Eye (tissue), 1 donor: ENCODE results near the gene ZCCHC2.

Experiments used
- DNase-seq: peaks from one replicate; pipeline ENCODE4 v3.0.0-alpha.2; 2015

The ZCCHC2 gene

GRCh38 chr18:62522504-62523254 lies at the start of gene ZCCHC2:
Gene ZCCHC2 (plus strand): TSS chr18:62523025. CDS start chr18:62523425, 400 bp downstream.
- peak; percentile 99 for DNase-seq

GRCh38 chr18:62479574-62479973 lies 43.3 kb upstream of the ZCCHC2 start:
- no peak for DNase-seq

GRCh38 chr18:62480927-62481326 lies 41.9 kb upstream of the ZCCHC2 start:
- DNase-seq, result no peak

- no peak for DNase-seq
Measured at GRCh38 chr18:62484941-62485340, 37.9 kb upstream of the ZCCHC2 start.

GRCh38 chr18:62485684-62486083 lies 37.1 kb upstream of the ZCCHC2 start:
- no peak for DNase-seq

- DNase-seq, result no peak
Measured at GRCh38 chr18:62486290-62486964, 36.4 kb upstream of the ZCCHC2 start.

GRCh38 chr18:62487161-62487560 lies 35.7 kb upstream of the ZCCHC2 start:
- DNase-seq, result no peak

- no peak for DNase-seq
Measured at GRCh38 chr18:62490967-62491695, 31.7 kb upstream of the ZCCHC2 start.

GRCh38 chr18:62493033-62493862 lies 29.6 kb upstream of the ZCCHC2 start:
- DNase-seq, result no peak

- no peak for DNase-seq
Measured at GRCh38 chr18:62494764-62495163, 28.1 kb upstream of the ZCCHC2 start.

- DNase-seq, result no peak
Measured at GRCh38 chr18:62496262-62496661, 26.6 kb upstream of the ZCCHC2 start.

GRCh38 chr18:62497190-62497772 lies 25.5 kb upstream of the ZCCHC2 start:
- no peak for DNase-seq

GRCh38 chr18:62498616-62499262 lies 24.1 kb upstream of the ZCCHC2 start:
- no peak for DNase-seq

GRCh38 chr18:62499263-62499650 lies 23.6 kb upstream of the ZCCHC2 start:
- no peak for DNase-seq

GRCh38 chr18:62500174-62500573 lies 22.7 kb upstream of the ZCCHC2 start:
- no peak for DNase-seq

- no peak for DNase-seq
Measured at GRCh38 chr18:62500966-62501591, 21.7 kb upstream of the ZCCHC2 start.

- no peak for DNase-seq
Measured at GRCh38 chr18:62505669-62506494, 16.9 kb upstream of the ZCCHC2 start.

- DNase-seq, result no peak
Measured at GRCh38 chr18:62506495-62507143, 16.2 kb upstream of the ZCCHC2 start.

- no peak for DNase-seq
Measured at GRCh38 chr18:62509779-62510178, 13.0 kb upstream of the ZCCHC2 start.

GRCh38 chr18:62510789-62511188 lies 12.0 kb upstream of the ZCCHC2 start:
- no peak for DNase-seq
